ENCODE results near the gene RFX2. TPM values are rescaled to one million over a fixed set of nuclear protein-coding genes. Genes with fewer than 3 reads are reported as not detected.

The RFX2 gene
- total and polyA plus RNA-seq, 2 experiments from 2014 or later = 2.3 to 4.9 TPM

GRCh38 chr19:6132482-6132881 is 22.2 kb upstream of the RFX2 start:
- no peak overlapping the region for H3K4me3 ChIP-seq
- H3K27ac ChIP-seq = no peak overlapping the region
- DNase-seq (ENCODE audit: low spot score) = no peak
- no peaks in the 10 kb centered on the region for H3K79me2 ChIP-seq
- no peaks in the 10 kb centered on the region for H3K36me3 ChIP-seq (replicated peaks; ENCODE audit: insufficient read depth, low read depth)
- H4K20me1 ChIP-seq (ENCODE audit: insufficient read depth, poor library complexity, severe bottlenecking) = no peaks in the 10 kb centered on the region
- TF ChIP-seq, protein P1, sequence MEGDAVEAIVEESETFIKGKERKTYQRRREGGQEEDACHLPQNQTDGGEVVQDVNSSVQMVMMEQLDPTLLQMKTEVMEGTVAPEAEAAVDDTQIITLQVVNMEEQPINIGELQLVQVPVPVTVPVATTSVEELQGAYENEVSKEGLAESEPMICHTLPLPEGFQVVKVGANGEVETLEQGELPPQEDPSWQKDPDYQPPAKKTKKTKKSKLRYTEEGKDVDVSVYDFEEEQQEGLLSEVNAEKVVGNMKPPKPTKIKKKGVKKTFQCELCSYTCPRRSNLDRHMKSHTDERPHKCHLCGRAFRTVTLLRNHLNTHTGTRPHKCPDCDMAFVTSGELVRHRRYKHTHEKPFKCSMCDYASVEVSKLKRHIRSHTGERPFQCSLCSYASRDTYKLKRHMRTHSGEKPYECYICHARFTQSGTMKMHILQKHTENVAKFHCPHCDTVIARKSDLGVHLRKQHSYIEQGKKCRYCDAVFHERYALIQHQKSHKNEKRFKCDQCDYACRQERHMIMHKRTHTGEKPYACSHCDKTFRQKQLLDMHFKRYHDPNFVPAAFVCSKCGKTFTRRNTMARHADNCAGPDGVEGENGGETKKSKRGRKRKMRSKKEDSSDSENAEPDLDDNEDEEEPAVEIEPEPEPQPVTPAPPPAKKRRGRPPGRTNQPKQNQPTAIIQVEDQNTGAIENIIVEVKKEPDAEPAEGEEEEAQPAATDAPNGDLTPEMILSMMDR (IDR thresholded peaks at IDR 0.05; ENCODE audit: poor library complexity) = no peak
- TF ChIP-seq EZH2phosphoT487 (IDR thresholded peaks at IDR 0.05; ENCODE audit: low read depth, severe bottlenecking, unreplicated experiment) (no peak), EZH2 (IDR thresholded peaks at IDR 0.05; ENCODE audit: borderline replicate concordance) (no peak)
- no peaks in the 10 kb centered on the region for H3K9me3 ChIP-seq (ENCODE audit: low read depth)
- H2AFZ ChIP-seq = no peak overlapping the region
- 92% methylated on average over 4 of the region's 4 CpGs for WGBS (ENCODE audit: low lambda C conversion rate, missing lambda C conversion rate)
- H3K4me1 ChIP-seq (ENCODE audit: insufficient read depth) = no peaks in the 10 kb centered on the region
- no peaks in the 10 kb centered on the region for H3K27me3 ChIP-seq
- no peaks in the 10 kb centered on the region for H3K9me2 ChIP-seq (replicated peaks; ENCODE audit: insufficient read depth)
- no peak overlapping the region for H3K4me2 ChIP-seq

- DNase-seq (ENCODE audit: low spot score) = no peak
- WGBS (ENCODE audit: low lambda C conversion rate, missing lambda C conversion rate) = 77% methylated on average over 6 of the region's 6 CpGs
- no peaks in the 10 kb centered on the region for H4K20me1 ChIP-seq (ENCODE audit: insufficient read depth, poor library complexity, severe bottlenecking)
- no peaks in the 10 kb centered on the region for H3K4me1 ChIP-seq (ENCODE audit: insufficient read depth)
- no peak for TF ChIP-seq EZH2 (IDR thresholded peaks at IDR 0.05; ENCODE audit: borderline replicate concordance)
- TF ChIP-seq, protein P1 (IDR thresholded peaks at IDR 0.05; ENCODE audit: poor library complexity) = no peak
- no peak for TF ChIP-seq EZH2phosphoT487 (IDR thresholded peaks at IDR 0.05; ENCODE audit: low read depth, severe bottlenecking, unreplicated experiment)
- no peaks in the 10 kb centered on the region for H3K27me3 ChIP-seq
- H3K4me2 ChIP-seq = no peak overlapping the region
- no peaks in the 10 kb centered on the region for H3K9me3 ChIP-seq (ENCODE audit: low read depth)
- H3K36me3 ChIP-seq (replicated peaks; ENCODE audit: insufficient read depth, low read depth) = no peaks in the 10 kb centered on the region
- no peak overlapping the region for H3K27ac ChIP-seq
- H3K9me2 ChIP-seq (replicated peaks; ENCODE audit: insufficient read depth) = no peaks in the 10 kb centered on the region
- no peak overlapping the region for H3K4me3 ChIP-seq
- H2AFZ ChIP-seq = no peak overlapping the region
- H3K79me2 ChIP-seq = no peaks in the 10 kb centered on the region
Observed at GRCh38 chr19:6127716-6128335, 17.5 kb upstream of the RFX2 start.

DNA sequence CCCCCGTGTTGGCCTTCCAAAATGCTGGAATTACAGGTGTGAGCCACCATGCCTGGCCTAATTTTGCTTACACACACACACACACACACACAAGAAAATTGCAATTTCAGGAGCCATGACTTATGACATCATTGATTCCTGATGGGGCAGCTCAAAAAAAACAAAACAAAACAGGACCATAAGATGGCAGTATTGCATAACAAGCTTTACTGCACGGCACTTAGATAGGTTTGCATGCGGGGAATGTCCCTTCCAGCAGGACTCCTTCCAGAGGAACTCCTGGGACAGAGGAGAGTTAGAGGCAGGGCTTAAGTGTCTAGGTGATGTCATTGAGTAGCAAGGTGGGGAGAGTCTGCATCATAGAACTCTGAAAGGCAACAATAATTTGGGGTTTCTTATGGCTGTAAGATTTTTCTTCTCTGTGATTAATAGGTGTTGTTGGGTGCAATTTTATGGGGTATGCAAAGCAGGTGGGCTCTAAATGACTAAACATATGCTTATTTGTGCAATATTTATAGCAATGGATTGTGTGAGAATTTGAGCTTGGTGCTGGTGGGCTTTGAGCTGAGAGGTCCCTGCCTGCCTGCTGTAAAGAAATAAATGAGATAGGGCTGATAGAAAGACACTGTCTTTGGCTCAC is 16.2 kb upstream of the RFX2 start:
- Histone ChIP-seq H3K4me1 (ENCODE audit: insufficient read depth) (no peaks in the 10 kb centered on the region), H3K36me3 (replicated peaks; ENCODE audit: insufficient read depth, low read depth) (no peaks in the 10 kb centered on the region), H3K4me2 (no peak overlapping the region), H3K9me2 (replicated peaks; ENCODE audit: insufficient read depth) (no peaks in the 10 kb centered on the region), H3K9me3 (ENCODE audit: low read depth) (no peaks in the 10 kb centered on the region), H2AFZ (no peak overlapping the region), H3K79me2 (no peaks in the 10 kb centered on the region), H3K27ac (no peak overlapping the region), H3K4me3 (no peak overlapping the region), H4K20me1 (ENCODE audit: insufficient read depth, poor library complexity, severe bottlenecking) (no peaks in the 10 kb centered on the region), H3K27me3 (no peaks in the 10 kb centered on the region)
- DNase-seq (ENCODE audit: low spot score) = peak; percentile 50
- TF ChIP-seq EZH2phosphoT487 (IDR thresholded peaks at IDR 0.05; ENCODE audit: low read depth, severe bottlenecking, unreplicated experiment) (no peak), EZH2 (IDR thresholded peaks at IDR 0.05; ENCODE audit: borderline replicate concordance) (no peak)
- TF ChIP-seq, protein P1 (IDR thresholded peaks at IDR 0.05; ENCODE audit: poor library complexity) = peak; percentile 38
- WGBS (ENCODE audit: low lambda C conversion rate, missing lambda C conversion rate) = 37% methylated on average over 3 of the region's 3 CpGs
